Gastroesophageal sphincter (tissue), 3 donors: Measurements from ENCODE around the gene GHSR.

Source experiments
- EP300 ChIP-seq: sonication (generic); formaldehyde crosslinking; IDR thresholded peaks from one replicate; pipeline ENCODE4 v1.6.1; 2017; ENCODE audit warnings: antibody characterized with exemption, mild to moderate bottlenecking
- POLR2AphosphoS5 ChIP-seq: sonication (generic); formaldehyde crosslinking; IDR thresholded peaks from one replicate; pipeline ENCODE4 v1.6.1; 2017; ENCODE audit warnings: antibody characterized with exemption
- TF ChIP-seq, protein P1 (sequence below), 4 experiments: fragments of 200-600 bp in 2 of 4; fragments of 450-650 bp in 2 of 4; sonication (generic) in 1 of 4; IDR thresholded peaks; one replicate each; pipeline ENCODE4 v1.5.1; 2017 to 2019; ENCODE audit warnings: antibody characterized with exemption in 4 of 4, mild to moderate bottlenecking in 2 of 4, moderate library complexity in 2 of 4

DNA sequence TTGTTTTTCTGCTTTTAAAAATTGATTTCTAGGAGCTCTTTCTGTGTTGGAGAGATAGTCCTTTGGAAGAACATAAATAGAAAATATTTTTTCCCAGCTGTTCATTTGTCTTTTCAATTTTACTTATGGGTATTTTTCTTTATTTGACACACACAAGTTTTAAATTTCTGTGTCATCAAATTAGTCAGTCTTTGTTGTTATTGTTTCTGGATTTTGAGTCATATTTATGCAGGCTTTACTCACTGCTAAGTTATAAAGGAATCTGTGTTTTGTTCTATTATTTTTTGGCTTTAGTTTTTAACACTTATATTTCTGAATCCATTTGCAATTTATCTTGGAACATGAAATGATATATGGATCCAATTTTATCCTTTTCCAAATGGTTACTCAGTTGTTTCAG is 5.9 kb upstream of the GHSR start:
- TF ChIP-seq POLR2AphosphoS5 = no peak
- TF ChIP-seq, protein P1, sequence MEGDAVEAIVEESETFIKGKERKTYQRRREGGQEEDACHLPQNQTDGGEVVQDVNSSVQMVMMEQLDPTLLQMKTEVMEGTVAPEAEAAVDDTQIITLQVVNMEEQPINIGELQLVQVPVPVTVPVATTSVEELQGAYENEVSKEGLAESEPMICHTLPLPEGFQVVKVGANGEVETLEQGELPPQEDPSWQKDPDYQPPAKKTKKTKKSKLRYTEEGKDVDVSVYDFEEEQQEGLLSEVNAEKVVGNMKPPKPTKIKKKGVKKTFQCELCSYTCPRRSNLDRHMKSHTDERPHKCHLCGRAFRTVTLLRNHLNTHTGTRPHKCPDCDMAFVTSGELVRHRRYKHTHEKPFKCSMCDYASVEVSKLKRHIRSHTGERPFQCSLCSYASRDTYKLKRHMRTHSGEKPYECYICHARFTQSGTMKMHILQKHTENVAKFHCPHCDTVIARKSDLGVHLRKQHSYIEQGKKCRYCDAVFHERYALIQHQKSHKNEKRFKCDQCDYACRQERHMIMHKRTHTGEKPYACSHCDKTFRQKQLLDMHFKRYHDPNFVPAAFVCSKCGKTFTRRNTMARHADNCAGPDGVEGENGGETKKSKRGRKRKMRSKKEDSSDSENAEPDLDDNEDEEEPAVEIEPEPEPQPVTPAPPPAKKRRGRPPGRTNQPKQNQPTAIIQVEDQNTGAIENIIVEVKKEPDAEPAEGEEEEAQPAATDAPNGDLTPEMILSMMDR (IDR thresholded peaks at IDR 0.05) = no peak
- TF ChIP-seq EP300 = no peak
